Upper lobe of left lung (tissue), 6 donors: ENCODE data around the gene BEND2. TPM values are rescaled to one million over a fixed set of nuclear protein-coding genes. Genes with fewer than 3 reads are reported as not detected.

Experiments
- ATAC-seq, 2 donors: fragments of 200-7000 bp; cut with Tn5 transposase; one replicate each; pipeline ENCODE4 v1.9.1; 2022; ENCODE audit warnings: mild to moderate bottlenecking in 2 of 2, moderate library complexity in 2 of 2; ENCODE audit not compliant: low FRiP score in 2 of 2
- DNase-seq, 2 donors: peaks; one replicate each; pipeline ENCODE4 v3.0.0-alpha.2; 2019 to 2020
- H3K27ac ChIP-seq, 4 donors: fragments of 200-600 bp; sonication (generic); one replicate each; pipeline ENCODE4 v1.5.1; 2016 to 2019
- H3K27me3 ChIP-seq, 4 donors: fragments of 200-600 bp; sonication (generic); one replicate each; pipeline ENCODE4 v1.5.1; 2017 to 2019
- H3K36me3 ChIP-seq, 4 donors: fragments of 200-600 bp; sonication (generic); one replicate each; pipeline ENCODE4 v1.5.1; 2016 to 2019
- H3K4me1 ChIP-seq, 4 donors: fragments of 200-600 bp; sonication (generic); one replicate each; pipeline ENCODE4 v1.5.1; 2018 to 2019
- H3K4me3 ChIP-seq, 4 donors: fragments of 200-600 bp; sonication (generic); one replicate each; pipeline ENCODE4 v1.5.1; 2017 to 2019; ENCODE audit warnings: mild to moderate bottlenecking in 2 of 4, moderate library complexity in 1 of 4
- H3K9me3 ChIP-seq, 4 donors: fragments of 200-600 bp; sonication (generic); one replicate each; pipeline ENCODE4 v1.5.1; 2018 to 2019
- CTCF ChIP-seq, 6 experiments: fragments of 450-650 bp in 4 of 6; fragments of 200-600 bp in 2 of 6; sonication (generic) in 2 of 6; IDR thresholded peaks; one replicate each; pipeline ENCODE4 v1.5.1; 2016 to 2019; ENCODE audit warnings: antibody characterized with exemption in 6 of 6
- EP300 ChIP-seq, 4 donors: sonication (generic); formaldehyde crosslinking; IDR thresholded peaks; one replicate each; pipeline ENCODE4 v1.5.1; 2017; ENCODE audit warnings: antibody characterized with exemption in 4 of 4, control low read depth in 2 of 4
- POLR2A ChIP-seq, 4 donors: fragments of 450-650 bp; IDR thresholded peaks; one replicate each; pipeline ENCODE4 v1.5.1; 2016 to 2017; ENCODE audit warnings: antibody characterized with exemption in 4 of 4, mild to moderate bottlenecking in 2 of 4
- POLR2AphosphoS5 ChIP-seq, 2 donors: sonication (generic); formaldehyde crosslinking; IDR thresholded peaks; one replicate each; pipeline ENCODE4 v1.5.1; 2017; ENCODE audit warnings: antibody characterized with exemption in 2 of 2
- WGBS, 2 donors: methylation state at CpG; one replicate each; pipeline ENCODE4 v1.1.5; 2017 to 2018; 5-methylcytosine and 5-hydroxymethylcytosine counted together
- total RNA-seq, 6 donors: library from RNA; depleted of rRNA in 4 of 6; stranded (reverse); fragments of >200 nt in 4 of 6; gene quantifications; one replicate each; pipeline versions ENCODE4 v1.1.0 to v1.2.1, GENCODE V29; 2016 to 2021
- donor health status: DM: no; HTN: no; CAD: no; lungs with moderate emphysema.
- donor health status: DM: no; HTN: yes; CAD: no; lungs with severe emphysema.

The BEND2 gene
- total RNA-seq, 6 donors from 2014 or later, result 0.11 to 0.15 TPM; not detected in 4

GRCh38 chrX:18160369-18160768 is 60.3 kb downstream of the BEND2 start:
- Histone ChIP-seq H3K27me3 (no peaks in the 10 kb centered on the region), H3K27ac (no peak overlapping the region), H3K4me1 (no peaks in the 10 kb centered on the region), H3K9me3 (no peaks in the 10 kb centered on the region), H3K36me3 (no peaks in the 10 kb centered on the region), H3K4me3 (no peak overlapping the region)
- DNase-seq (no peak), ATAC-seq (no peak)
- 51 to 67% methylated on average over 1 to 4 of the region's 4 CpGs for WGBS, 2 donors
- no peak for TF ChIP-seq POLR2A (IDR thresholded peaks at IDR 0.05)
- TF ChIP-seq POLR2AphosphoS5 (IDR thresholded peaks at IDR 0.05), result no peak
- no peak for TF ChIP-seq CTCF (IDR thresholded peaks at IDR 0.05)
- no peak for TF ChIP-seq EP300 (IDR thresholded peaks at IDR 0.05)

- H3K27ac ChIP-seq, result no peak overlapping the region
- no peaks in the 10 kb centered on the region for H3K4me1 ChIP-seq
- ATAC-seq, result no peak
- H3K36me3 ChIP-seq, result no peaks in the 10 kb centered on the region
- 68 to 91% methylated on average over 2 of the region's 2 CpGs for WGBS, 2 donors
- H3K27me3 ChIP-seq, result no peaks in the 10 kb centered on the region
- no peak for TF ChIP-seq POLR2A (IDR thresholded peaks at IDR 0.05)
- DNase-seq, result no peak
- H3K9me3 ChIP-seq, result no peaks in the 10 kb centered on the region
- H3K4me3 ChIP-seq, result no peak overlapping the region
Measured at GRCh38 chrX:18158963-18159362, 61.7 kb downstream of the BEND2 start.

GRCh38 chrX:18151649-18152048 is 69.0 kb downstream of the BEND2 start:
- WGBS, 2 donors, result 59 to 74% methylated on average over 1 of the region's 1 CpG
- no peaks in the 10 kb centered on the region for H3K4me1 ChIP-seq
- no peak for DNase-seq
- H3K27me3 ChIP-seq, result no peaks in the 10 kb centered on the region
- TF ChIP-seq POLR2AphosphoS5 (IDR thresholded peaks at IDR 0.05), result no peak
- TF ChIP-seq POLR2A (IDR thresholded peaks at IDR 0.05), result no peak
- no peak for TF ChIP-seq CTCF (IDR thresholded peaks at IDR 0.05)
- TF ChIP-seq EP300 (IDR thresholded peaks at IDR 0.05), result no peak
- H3K36me3 ChIP-seq, result no peaks in the 10 kb centered on the region
- H3K4me3 ChIP-seq, result no peak overlapping the region
- H3K9me3 ChIP-seq, result no peaks in the 10 kb centered on the region
- H3K27ac ChIP-seq, result no peak overlapping the region
- no peak for ATAC-seq

GRCh38 chrX:18151157-18151556 is 69.5 kb downstream of the BEND2 start:
- WGBS, 2 donors, result 75 to 77% methylated on average over 5 of the region's 5 CpGs
- H3K4me1 ChIP-seq, result no peaks in the 10 kb centered on the region
- TF ChIP-seq POLR2A (IDR thresholded peaks at IDR 0.05), result no peak
- no peak overlapping the region for H3K4me3 ChIP-seq
- H3K36me3 ChIP-seq, result no peaks in the 10 kb centered on the region
- no peak overlapping the region for H3K27ac ChIP-seq
- DNase-seq, result no peak
- no peak for ATAC-seq
- no peaks in the 10 kb centered on the region for H3K9me3 ChIP-seq
- H3K27me3 ChIP-seq, result no peaks in the 10 kb centered on the region

- Histone ChIP-seq H3K4me1 (no peaks in the 10 kb centered on the region), H3K27ac (no peak overlapping the region), H3K9me3 (no peaks in the 10 kb centered on the region)
Measured at GRCh38 chrX:18149454-18149853, 71.2 kb downstream of the BEND2 start.

More at GRCh38 chrX:18149454-18149853, 71.2 kb downstream of the BEND2 start:
- DNase-seq (no peak), ATAC-seq (no peak)
- Histone ChIP-seq H3K4me3 (no peak overlapping the region), H3K36me3 (no peaks in the 10 kb centered on the region), H3K27me3 (no peaks in the 10 kb centered on the region)
- TF ChIP-seq CTCF (IDR thresholded peaks at IDR 0.05), result no peak
- TF ChIP-seq POLR2A (IDR thresholded peaks at IDR 0.05), result no peak
